Measurements from ENCODE around the gene C4B. TPM values are rescaled to one million over a fixed set of nuclear protein-coding genes. Genes with fewer than 3 reads are reported as not detected.
A peak's percentile ranks its signal among the peaks of the same experiment; 100 is the strongest.

C4B gene
- total and polyA plus RNA-seq, 7 experiments from 2014 or later = 0.59 to 8.5 (median 7.6) TPM; not detected in 1

DNA sequence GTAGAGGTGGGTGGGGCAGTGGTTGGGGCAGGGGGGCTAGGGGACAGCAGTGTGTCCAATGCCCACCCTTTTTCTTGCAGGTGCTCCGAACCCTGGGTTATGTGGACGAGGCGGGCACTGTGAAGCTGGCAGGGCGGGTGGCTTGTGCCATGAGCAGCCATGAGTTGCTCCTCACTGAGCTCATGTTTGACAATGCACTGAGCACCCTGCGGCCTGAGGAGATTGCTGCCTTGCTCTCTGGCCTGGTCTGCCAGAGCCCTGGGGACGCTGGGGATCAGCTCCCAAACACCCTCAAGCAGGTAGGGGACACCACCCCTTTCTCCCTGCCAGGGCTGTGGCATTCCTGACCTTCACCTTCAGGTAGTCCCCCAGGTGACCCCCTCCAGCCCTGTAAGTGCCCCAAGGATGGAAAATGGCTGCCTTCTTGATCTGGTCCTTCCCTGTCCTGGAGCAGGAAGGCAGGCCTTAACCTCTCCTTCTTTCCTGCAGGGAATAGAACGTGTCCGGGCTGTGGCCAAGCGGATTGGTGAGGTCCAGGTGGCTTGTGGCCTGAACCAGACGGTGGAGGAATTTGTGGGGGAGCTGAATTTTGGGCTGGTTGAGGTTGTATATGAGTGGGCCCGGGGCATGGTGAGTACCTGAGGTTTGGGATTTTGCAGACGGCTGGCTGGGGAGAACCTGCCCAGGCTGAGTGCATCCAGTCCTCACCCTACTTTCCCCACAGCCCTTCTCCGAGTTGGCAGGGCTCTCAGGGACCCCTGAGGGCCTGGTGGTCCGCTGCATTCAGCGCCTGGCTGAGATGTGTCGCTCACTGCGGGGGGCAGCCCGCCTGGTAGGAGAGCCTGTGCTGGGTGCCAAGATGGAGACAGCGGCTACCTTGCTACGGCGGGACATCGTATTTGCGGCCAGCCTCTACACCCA is 45.5 kb upstream of the C4B start:
- ChIA-PET CTCF (interaction anchor here (1.9 kb wide), 1 partner anchor 10 kb away, joined by 10 read pairs; the partner anchor contains the start of genes NELFE and SKIC2), POLR2A (interaction anchor here (1.2 to 6.6 kb wide), 3 partner anchors 10 to 15 kb away, joined by 3 to 108 read pairs (median 9); partner anchors contain the start of genes NELFE and SKIC2)
- peaks cover 0 to 7% (median 0%) of the 10 kb centered on the region in 11 donors for H3K9me3 Mint-ChIP-seq
- H3K27me3 ChIP-seq (ENCODE audit: control insufficient read depth in 2 of 2, insufficient read depth in 2 of 2, low read length in 2 of 2) = no peaks in the 10 kb centered on the region
- H3K4me3 Mint-ChIP-seq = peak overlapping the region in 5 of 10 donors; percentile 20 to 99 (median 61)
- DNase-seq (no peak), ATAC-seq (no peak)
- peaks cover 3 to 59% (median 26%) of the 10 kb centered on the region in 3 experiments for H3K36me3 ChIP-seq (ENCODE audit: control insufficient read depth in 2 of 3, insufficient read depth in 3 of 3, low read length in 3 of 3)
- H3K4me1 Mint-ChIP-seq = peaks cover 20 to 44% (median 35%) of the 10 kb centered on the region in 7 donors
- no peak overlapping the region for H3K4me3 ChIP-seq (ENCODE audit: low read length)
- H3K27ac ChIP-seq (ENCODE audit: low read depth, low read length) = no peak overlapping the region
- H3K27me3 Mint-ChIP-seq = peaks cover 0 to 5% (median 0%) of the 10 kb centered on the region in 5 donors
- H3K36me3 Mint-ChIP-seq = peaks cover 0 to 32% (median 16%) of the 10 kb centered on the region in 5 donors
- no peaks in the 10 kb centered on the region for H3K9me3 ChIP-seq (ENCODE audit: control insufficient read depth in 2 of 3, low read length in 3 of 3)
- intact Hi-C loops (cut with micrococcal nuclease) = no loop called here
- H3K4me1 ChIP-seq (ENCODE audit: control insufficient read depth in 2 of 2, insufficient read depth in 2 of 2, low read length in 2 of 2) = peaks cover 21 to 22% of the 10 kb centered on the region in 2 donors
- peak overlapping the region in 7 of 9 donors; percentile 98 to 100 (median 100) for H3K27ac Mint-ChIP-seq

DNA sequence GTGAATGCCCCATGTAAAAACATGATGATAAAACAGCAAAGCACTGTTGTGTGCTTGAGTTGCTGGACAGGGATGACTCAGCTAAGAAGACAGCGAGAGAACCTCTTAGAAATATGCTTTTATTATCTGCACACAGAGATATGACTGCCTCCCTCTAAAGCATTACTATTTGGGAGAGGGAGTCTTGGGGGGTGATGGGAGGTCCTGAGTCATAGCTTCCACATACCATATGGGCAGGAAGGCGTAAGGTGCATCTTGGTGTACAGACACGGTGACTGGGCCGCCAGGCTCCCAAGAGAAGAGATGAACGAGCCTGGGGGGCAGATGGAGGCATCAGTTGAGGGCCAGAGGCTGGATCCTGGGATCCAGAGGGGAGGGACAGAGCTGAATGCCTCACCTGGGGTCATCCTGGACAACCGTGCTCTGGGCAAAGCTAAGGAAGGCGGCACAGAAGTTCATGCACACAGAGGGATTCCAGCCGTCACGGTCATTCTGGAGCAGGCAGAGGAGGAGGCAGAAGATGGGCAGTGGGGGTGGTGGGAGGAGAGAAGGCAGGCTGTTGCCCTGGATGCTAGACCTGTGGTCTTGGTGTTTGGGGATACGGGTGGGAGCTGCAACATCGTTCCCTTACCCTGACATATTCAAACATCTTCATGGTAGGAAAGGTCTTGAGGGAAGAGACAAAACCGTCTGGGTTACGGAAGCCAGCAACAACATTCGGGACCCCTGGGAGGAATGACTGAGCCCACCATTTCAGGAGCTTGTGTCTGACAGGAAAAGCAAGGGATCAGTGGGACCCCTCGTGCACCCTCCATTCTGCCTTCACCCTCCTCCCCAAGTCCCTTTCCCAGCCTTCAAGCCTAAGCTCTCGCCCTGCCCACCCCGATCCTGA is 44.6 kb upstream of the C4B start:
- H3K36me3 ChIP-seq (ENCODE audit: control insufficient read depth in 2 of 3, insufficient read depth in 3 of 3, low read length in 3 of 3) = peaks cover 0 to 52% (median 22%) of the 10 kb centered on the region in 3 experiments
- Mint-ChIP-seq H3K9me3 (peaks cover 0 to 7% (median 0%) of the 10 kb centered on the region in 11 donors), H3K4me1 (peaks cover 20 to 51% (median 42%) of the 10 kb centered on the region in 7 donors)

DNA sequence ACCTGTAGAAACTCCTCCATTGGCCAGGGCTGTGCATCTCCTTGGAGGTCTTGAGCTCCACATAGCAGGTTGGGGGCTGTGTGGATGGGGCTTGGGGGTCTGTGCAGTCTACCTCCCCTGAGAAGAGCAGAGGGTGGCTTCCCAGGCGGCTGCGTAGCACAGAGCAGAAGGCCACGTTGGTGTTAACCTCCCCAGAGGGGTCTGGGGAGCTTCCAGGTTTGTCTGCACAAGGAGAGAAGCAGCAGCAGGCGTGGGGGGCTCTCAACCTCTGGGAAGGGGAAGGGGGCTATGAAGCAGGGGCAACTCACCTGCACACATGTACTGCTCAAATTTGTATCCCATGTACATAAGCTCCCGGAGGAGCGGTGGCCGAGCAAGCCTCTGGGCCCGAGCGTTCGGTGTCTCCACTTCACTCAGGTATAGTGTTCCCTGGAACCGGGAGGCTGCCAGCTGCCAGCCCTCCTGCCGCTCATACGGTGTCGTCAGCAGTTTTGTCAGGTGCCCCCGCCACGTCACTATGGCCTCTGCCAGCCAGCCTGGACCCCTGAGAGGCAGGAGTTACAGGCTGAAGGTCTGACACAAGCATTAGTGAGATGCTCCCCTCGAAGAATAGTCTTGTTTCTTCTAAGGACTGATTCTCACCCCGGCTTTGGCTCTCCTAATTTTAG is 43.9 kb upstream of the C4B start:
- peaks cover 0 to 5% (median 0%) of the 10 kb centered on the region in 5 donors for H3K27me3 Mint-ChIP-seq
- peak overlapping the region; percentile 61 to 99 (median 99) for H3K4me3 Mint-ChIP-seq
- peak overlapping the region; percentile 97 for H3K27ac ChIP-seq (ENCODE audit: low read depth, low read length)
- peaks cover 20 to 51% (median 42%) of the 10 kb centered on the region in 7 donors for H3K4me1 Mint-ChIP-seq
- ATAC-seq = no peak
- H3K36me3 Mint-ChIP-seq = peaks cover 0 to 31% (median 11%) of the 10 kb centered on the region in 5 donors
- POLR2A ChIA-PET = interaction anchor here (1.1 to 6.6 kb wide), 3 partner anchors 9 to 19 kb away, joined by 3 to 108 read pairs (median 9); partner anchors contain the start of genes NELFE and SKIC2
- peaks cover 0 to 7% (median 0%) of the 10 kb centered on the region in 11 donors for H3K9me3 Mint-ChIP-seq
- DNase-seq = no peak
- peak overlapping the region; percentile 90 for H3K4me3 ChIP-seq (ENCODE audit: low read length)
- H3K27me3 ChIP-seq (ENCODE audit: control insufficient read depth in 2 of 2, insufficient read depth in 2 of 2, low read length in 2 of 2) = no peaks in the 10 kb centered on the region
- peaks cover 21 to 22% of the 10 kb centered on the region in 2 donors for H3K4me1 ChIP-seq (ENCODE audit: control insufficient read depth in 2 of 2, insufficient read depth in 2 of 2, low read length in 2 of 2)
- CTCF ChIA-PET = interaction anchor here (0.6 to 1.9 kb wide), 2 partner anchors 11 to 1356 kb away, joined by 3 to 10 read pairs; partner anchors contain the start of genes NELFE and SKIC2
- intact Hi-C loops (cut with micrococcal nuclease) = loop anchor here in 1 of 2 donors (10.0 kb wide), 2 partner anchors 106 to 236 kb away; partner anchors contain the start of genes CLIC1 and NEU1
- H3K27ac Mint-ChIP-seq = peak overlapping the region; percentile 97 to 100 (median 100)
- H3K36me3 ChIP-seq (ENCODE audit: control insufficient read depth in 2 of 3, insufficient read depth in 3 of 3, low read length in 3 of 3) = peaks cover 0 to 49% (median 22%) of the 10 kb centered on the region in 3 experiments
- H3K9me3 ChIP-seq (ENCODE audit: control insufficient read depth in 2 of 3, low read length in 3 of 3) = no peaks in the 10 kb centered on the region

More for the DNA sequence above, 44.6 kb upstream of the C4B start:
- Histone ChIP-seq H3K27me3 (ENCODE audit: control insufficient read depth in 2 of 2, insufficient read depth in 2 of 2, low read length in 2 of 2) (no peaks in the 10 kb centered on the region), H3K4me1 (ENCODE audit: control insufficient read depth in 2 of 2, insufficient read depth in 2 of 2, low read length in 2 of 2) (peaks cover 21 to 22% of the 10 kb centered on the region in 2 donors), H3K9me3 (ENCODE audit: control insufficient read depth in 2 of 3, low read length in 3 of 3) (no peaks in the 10 kb centered on the region), H3K27ac (ENCODE audit: low read depth, low read length) (peak overlapping the region; percentile 97), H3K4me3 (ENCODE audit: low read length) (no peak overlapping the region)
- peaks cover 0 to 33% (median 18%) of the 10 kb centered on the region in 5 donors for H3K36me3 Mint-ChIP-seq
- intact Hi-C loops (cut with micrococcal nuclease) = loop anchor here in 1 of 2 donors (10.0 kb wide), 2 partner anchors 105 to 235 kb away; partner anchors contain the start of genes CLIC1 and NEU1
- peak overlapping the region; percentile 97 to 100 (median 100) for H3K27ac Mint-ChIP-seq
- ChIA-PET CTCF (interaction anchor here (1.9 kb wide), 1 partner anchor 11 kb away, joined by 10 read pairs; the partner anchor contains the start of genes NELFE and SKIC2), POLR2A (interaction anchor here (1.2 to 6.6 kb wide), 3 partner anchors 10 to 16 kb away, joined by 3 to 108 read pairs (median 9); partner anchors contain the start of genes NELFE and SKIC2)
- no peak for ATAC-seq
- H3K4me3 Mint-ChIP-seq = peak overlapping the region; percentile 56 to 99 (median 74)
- peaks cover 0 to 5% (median 0%) of the 10 kb centered on the region in 5 donors for H3K27me3 Mint-ChIP-seq
- DNase-seq = no peak

DNA sequence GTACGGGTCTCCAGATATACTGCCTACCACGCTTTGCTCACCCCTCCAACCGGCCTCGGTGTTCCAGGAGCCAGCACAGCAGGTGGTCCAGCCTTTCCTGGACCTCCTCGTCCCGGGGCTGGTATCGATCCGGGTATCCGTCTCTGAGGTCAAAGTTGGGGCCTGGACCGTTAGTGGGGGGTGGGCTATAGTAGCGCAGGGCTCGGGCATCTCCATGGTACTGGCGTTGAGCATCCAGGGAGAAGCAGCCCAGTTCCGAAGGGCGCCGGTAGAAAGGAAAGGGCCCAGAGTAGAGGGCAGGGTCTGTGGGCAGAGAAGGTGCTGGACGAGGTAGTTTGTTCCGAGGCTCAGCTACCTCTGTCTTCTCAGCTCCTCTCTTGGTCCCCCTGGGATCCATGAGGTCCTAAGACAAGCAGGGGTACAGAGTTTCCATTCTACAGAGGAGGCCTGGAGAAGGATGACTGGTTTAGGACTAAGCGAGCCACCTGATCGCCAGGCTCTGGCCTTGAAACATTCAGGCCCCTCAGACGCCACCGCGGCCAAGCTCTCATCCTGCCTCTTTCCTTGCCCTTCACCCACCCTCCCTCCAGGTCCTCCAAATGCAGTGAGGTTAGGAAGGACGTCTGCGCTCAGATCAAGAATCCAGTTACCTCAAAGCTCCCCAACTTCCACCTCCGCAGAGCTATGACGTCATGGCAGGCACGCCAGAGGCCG is 43.2 kb upstream of the C4B start:
- no peak for ATAC-seq
- Mint-ChIP-seq H3K27me3 (peaks cover 0 to 5% (median 0%) of the 10 kb centered on the region in 5 donors), H3K4me1 (peaks cover 20 to 51% (median 42%) of the 10 kb centered on the region in 7 donors), H3K9me3 (peaks cover 0 to 7% (median 0%) of the 10 kb centered on the region in 11 donors), H3K36me3 (peaks cover 0 to 30% (median 7%) of the 10 kb centered on the region in 5 donors), H3K27ac (peak overlapping the region; percentile 97 to 100 (median 100)), H3K4me3 (peak overlapping the region; percentile 86 to 99 (median 99))
- Histone ChIP-seq H3K9me3 (ENCODE audit: control insufficient read depth in 2 of 3, low read length in 3 of 3) (no peaks in the 10 kb centered on the region), H3K27ac (ENCODE audit: low read depth, low read length) (peak overlapping the region; percentile 97), H3K4me1 (ENCODE audit: control insufficient read depth in 2 of 2, insufficient read depth in 2 of 2, low read length in 2 of 2) (peaks cover 21 to 22% of the 10 kb centered on the region in 2 donors), H3K4me3 (ENCODE audit: low read length) (peak overlapping the region; percentile 90), H3K27me3 (ENCODE audit: control insufficient read depth in 2 of 2, insufficient read depth in 2 of 2, low read length in 2 of 2) (no peaks in the 10 kb centered on the region), H3K36me3 (ENCODE audit: control insufficient read depth in 2 of 3, insufficient read depth in 3 of 3, low read length in 3 of 3) (peaks cover 0 to 42% (median 20%) of the 10 kb centered on the region in 3 experiments)
- intact Hi-C loops (cut with micrococcal nuclease) = loop anchor here in 1 of 2 donors (10.0 kb wide), 2 partner anchors 107 to 237 kb away; partner anchors contain the start of genes CLIC1 and NEU1
- ChIA-PET CTCF (interaction anchor here (0.6 kb wide), 1 partner anchor 1357 kb away, joined by 3 read pairs; no protein-coding TSS in a partner anchor), POLR2A (interaction anchor here (0.6 to 6.6 kb wide), 14 partner anchors 8 to 1572 kb away, joined by 3 to 108 read pairs (median 4); partner anchors contain the start of genes EHMT2, MRPS18B, NELFE and SKIC2)
- DNase-seq = peak in 1 of 9 donors; percentile 20
